DOHH2 (cell line): ENCODE results near the gene PNPLA8.
A peak's percentile ranks its signal among the peaks of the same experiment; 100 is the strongest.

ENCODE experiments used
- H3F3A ChIP-seq: fragments of 200-600 bp; sonication (generic), shearing (Covaris generic); 2 replicates; pipeline ENCODE4 v1.6.0; 2016; ENCODE audit warnings: antibody characterized with exemption, mild to moderate bottlenecking; ENCODE audit not compliant: control insufficient read depth, insufficient read depth
- H3K27ac ChIP-seq: fragments of 200-600 bp; sonication (generic); 2 replicates; pipeline ENCODE4 v1.5.1; 2014; ENCODE audit warnings: low read depth, mild to moderate bottlenecking, low read length, moderate library complexity
- H3K27me3 ChIP-seq: fragments of 200-600 bp; sonication (generic); 2 replicates; pipeline ENCODE4 v1.6.1; 2014; ENCODE audit warnings: mild to moderate bottlenecking, low read length, mixed read lengths; ENCODE audit not compliant: control insufficient read depth
- H3K36me3 ChIP-seq: fragments of 200-600 bp; sonication (generic); 2 replicates; pipeline ENCODE4 v1.6.1; 2014; ENCODE audit warnings: mild to moderate bottlenecking, low read length, moderate library complexity, mixed read lengths; ENCODE audit not compliant: control insufficient read depth
- H3K4me1 ChIP-seq: fragments of 200-600 bp; sonication (generic); 2 replicates; pipeline ENCODE4 v1.6.1; 2014; ENCODE audit warnings: mild to moderate bottlenecking, low read length, mixed read lengths; ENCODE audit not compliant: control insufficient read depth
- H3K4me2 ChIP-seq: fragments of 200-600 bp; sonication (generic); 2 replicates; pipeline ENCODE4 v1.6.0; 2014; ENCODE audit warnings: mild to moderate bottlenecking, low read length, moderate library complexity
- H3K4me3 ChIP-seq: fragments of 200-600 bp; sonication (generic); 2 replicates; pipeline ENCODE4 v1.5.1; 2014; ENCODE audit warnings: mild to moderate bottlenecking, low read length, mixed read lengths
- H3K79me2 ChIP-seq: fragments of 200-600 bp; sonication (generic); 2 replicates; pipeline ENCODE4 v1.6.1; 2014; ENCODE audit warnings: mild to moderate bottlenecking, low read length, mixed read lengths; ENCODE audit not compliant: control insufficient read depth
- H3K9me2 ChIP-seq: fragments of 200-600 bp; sonication (generic); replicated peaks from 2 replicates; pipeline ENCODE4 v1.6.1; 2014; ENCODE audit warnings: mild to moderate bottlenecking, low read length, mixed read lengths; ENCODE audit not compliant: control insufficient read depth
- H3K9me3 ChIP-seq: fragments of 200-600 bp; sonication (generic); 2 replicates; pipeline ENCODE4 v1.6.1; 2014; ENCODE audit warnings: antibody characterized with exemption, low read length, mixed read lengths; ENCODE audit not compliant: control insufficient read depth, insufficient read depth
- H4K20me1 ChIP-seq: fragments of 200-600 bp; sonication (generic); 2 replicates; pipeline ENCODE4 v1.6.0; 2014; ENCODE audit warnings: low read depth, mild to moderate bottlenecking, antibody characterized with exemption, low read length, moderate library complexity; ENCODE audit not compliant: control insufficient read depth, insufficient read depth
- EZH2phosphoT487 ChIP-seq: fragments of 200-600 bp; sonication (generic); IDR thresholded peaks from 2 replicates; pipeline ENCODE4 v1.6.1; 2017; ENCODE audit warnings: borderline replicate concordance, mild to moderate bottlenecking, antibody characterized with exemption, low read length, moderate library complexity, mixed read lengths
- TF ChIP-seq, protein P1 (sequence below): fragments of 200-600 bp; sonication (generic); IDR thresholded peaks from one replicate; pipeline ENCODE4 v1.5.1; 2014; ENCODE audit warnings: antibody characterized with exemption, mild to moderate bottlenecking, low read depth, low read length; ENCODE audit not compliant: poor library complexity, severe bottlenecking

Gene PNPLA8

DNA sequence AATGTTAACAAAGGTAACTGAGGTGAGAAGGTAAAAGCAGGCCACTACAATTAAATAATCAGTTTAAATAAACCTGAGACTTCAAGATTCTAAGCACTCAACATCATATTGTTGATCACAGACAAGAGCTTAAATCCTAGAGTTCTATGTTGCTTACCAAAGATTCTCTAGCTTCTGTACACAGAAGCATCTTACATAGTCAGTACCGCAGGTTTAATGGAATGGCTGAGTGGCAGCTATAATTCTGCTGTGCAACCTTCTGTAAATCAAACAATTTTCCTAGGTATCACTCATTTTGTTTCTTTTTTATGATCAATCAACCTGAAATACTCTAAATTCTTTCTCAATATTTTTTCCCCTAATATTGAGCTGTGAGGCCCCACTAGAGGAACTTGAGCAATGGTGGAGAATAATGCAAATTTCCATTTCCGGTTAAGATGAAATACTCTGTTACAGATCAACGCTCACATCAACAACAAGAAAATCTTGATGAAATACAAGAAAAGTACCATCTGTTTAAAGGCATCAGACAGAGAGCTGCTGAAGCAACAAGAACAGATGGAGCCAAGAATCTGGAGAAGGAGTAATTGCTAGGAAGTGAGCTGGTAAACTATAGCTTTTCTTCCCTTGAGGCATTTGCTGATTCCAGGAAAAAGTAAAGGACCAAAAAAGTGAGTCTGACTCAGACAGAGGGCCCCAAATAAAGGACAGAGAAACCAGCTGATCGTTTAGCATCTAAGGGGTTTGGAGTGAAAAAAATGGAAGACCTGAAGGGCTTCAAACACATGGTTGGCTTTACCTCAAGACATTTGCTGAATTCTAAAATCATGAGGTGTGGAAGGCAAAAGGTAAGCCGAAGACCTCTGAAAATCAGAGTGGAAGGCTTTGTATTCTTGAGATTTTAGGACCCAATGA is 22.6 kb downstream of the PNPLA8 start:
- Histone ChIP-seq H4K20me1 (no peaks in the 10 kb centered on the region), H3K27me3 (no peaks in the 10 kb centered on the region), H3K79me2 (peaks cover 30% of the 10 kb centered on the region), H3K9me2 (no peaks in the 10 kb centered on the region), H3K9me3 (no peaks in the 10 kb centered on the region), H3K4me3 (peak overlapping the region; percentile 63), H3F3A (peaks cover 17% of the 10 kb centered on the region), H3K36me3 (peaks cover 34% of the 10 kb centered on the region), H3K4me2 (peak overlapping the region; percentile 68), H3K27ac (peak overlapping the region; percentile 90), H3K4me1 (peaks cover 46% of the 10 kb centered on the region)
- no peak for TF ChIP-seq EZH2phosphoT487
- TF ChIP-seq, protein P1, sequence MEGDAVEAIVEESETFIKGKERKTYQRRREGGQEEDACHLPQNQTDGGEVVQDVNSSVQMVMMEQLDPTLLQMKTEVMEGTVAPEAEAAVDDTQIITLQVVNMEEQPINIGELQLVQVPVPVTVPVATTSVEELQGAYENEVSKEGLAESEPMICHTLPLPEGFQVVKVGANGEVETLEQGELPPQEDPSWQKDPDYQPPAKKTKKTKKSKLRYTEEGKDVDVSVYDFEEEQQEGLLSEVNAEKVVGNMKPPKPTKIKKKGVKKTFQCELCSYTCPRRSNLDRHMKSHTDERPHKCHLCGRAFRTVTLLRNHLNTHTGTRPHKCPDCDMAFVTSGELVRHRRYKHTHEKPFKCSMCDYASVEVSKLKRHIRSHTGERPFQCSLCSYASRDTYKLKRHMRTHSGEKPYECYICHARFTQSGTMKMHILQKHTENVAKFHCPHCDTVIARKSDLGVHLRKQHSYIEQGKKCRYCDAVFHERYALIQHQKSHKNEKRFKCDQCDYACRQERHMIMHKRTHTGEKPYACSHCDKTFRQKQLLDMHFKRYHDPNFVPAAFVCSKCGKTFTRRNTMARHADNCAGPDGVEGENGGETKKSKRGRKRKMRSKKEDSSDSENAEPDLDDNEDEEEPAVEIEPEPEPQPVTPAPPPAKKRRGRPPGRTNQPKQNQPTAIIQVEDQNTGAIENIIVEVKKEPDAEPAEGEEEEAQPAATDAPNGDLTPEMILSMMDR, result no peak

DNA sequence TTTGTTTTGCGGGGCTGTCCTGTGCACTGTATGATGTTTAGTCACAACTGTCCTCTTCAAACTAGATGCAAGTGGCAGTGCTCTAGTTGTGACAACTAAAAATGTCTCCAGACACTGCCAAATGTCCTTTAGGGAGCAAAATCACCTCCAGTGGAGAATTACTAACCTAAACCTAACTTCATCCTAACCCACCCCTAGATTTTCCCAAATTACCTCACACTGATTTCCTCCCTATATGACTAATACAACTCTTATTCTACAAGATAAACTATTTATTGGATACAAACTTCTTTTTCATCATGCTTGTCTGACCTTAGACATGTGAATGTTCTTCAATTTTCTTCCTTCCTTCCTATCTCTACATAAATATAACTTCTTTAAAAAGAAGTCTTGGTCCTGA is 26.4 kb downstream of the PNPLA8 start:
- H3K4me1 ChIP-seq, result peaks cover 46% of the 10 kb centered on the region
- no peaks in the 10 kb centered on the region for H3K27me3 ChIP-seq
- H3K4me2 ChIP-seq, result no peak overlapping the region
- no peaks in the 10 kb centered on the region for H3K9me3 ChIP-seq
- peaks cover 10% of the 10 kb centered on the region for H3K79me2 ChIP-seq
- H3K27ac ChIP-seq, result no peak overlapping the region
- H4K20me1 ChIP-seq, result no peaks in the 10 kb centered on the region
- H3F3A ChIP-seq, result peaks cover 13% of the 10 kb centered on the region
- H3K36me3 ChIP-seq, result peaks cover 38% of the 10 kb centered on the region
- no peak overlapping the region for H3K4me3 ChIP-seq
- H3K9me2 ChIP-seq, result no peaks in the 10 kb centered on the region
- no peak for TF ChIP-seq EZH2phosphoT487
- TF ChIP-seq, protein P1, result no peak

DNA sequence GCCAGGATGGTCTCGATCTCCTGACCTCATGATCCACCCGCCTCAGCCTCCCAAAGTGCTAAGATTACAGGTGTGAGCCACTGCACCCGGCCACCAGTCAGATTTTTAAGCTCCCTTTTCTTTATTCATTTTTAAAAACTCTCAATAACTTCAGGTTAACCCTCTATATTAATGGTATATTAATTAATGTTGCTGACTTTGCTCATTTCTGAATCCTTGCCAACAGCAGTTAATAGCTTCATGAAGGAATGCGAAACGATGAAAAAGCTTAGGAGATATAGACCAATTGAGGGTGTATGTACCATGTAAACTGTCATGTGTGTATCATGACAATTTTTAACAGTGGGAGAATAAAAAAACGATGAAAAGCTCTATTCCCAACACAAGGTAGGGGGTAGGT is 27.5 kb downstream of the PNPLA8 start:
- Histone ChIP-seq H3K27me3 (no peaks in the 10 kb centered on the region), H4K20me1 (no peaks in the 10 kb centered on the region), H3K36me3 (peaks cover 38% of the 10 kb centered on the region), H3K9me3 (no peaks in the 10 kb centered on the region), H3K4me3 (no peak overlapping the region), H3K4me1 (peaks cover 35% of the 10 kb centered on the region), H3K4me2 (no peak overlapping the region), H3K9me2 (no peaks in the 10 kb centered on the region), H3F3A (peaks cover 6% of the 10 kb centered on the region), H3K79me2 (peaks cover 7% of the 10 kb centered on the region), H3K27ac (no peak overlapping the region)
- TF ChIP-seq, protein P1, result no peak
- no peak for TF ChIP-seq EZH2phosphoT487
